OCI-LY1 (cell line): ENCODE data around the gene MAD1L1.

ENCODE experiments used
- EZH2 ChIP-seq: fragments of 200-600 bp; sonication (generic), shearing (Covaris generic); IDR thresholded peaks from 2 replicates; pipeline ENCODE4 v1.8.0; 2017; ENCODE audit warnings: borderline replicate concordance, mixed run types, mild to moderate bottlenecking, antibody characterized with exemption, low read length, moderate library complexity, mixed read lengths
- TF ChIP-seq, protein P1 (sequence below): fragments of 200-600 bp; sonication (generic), shearing (Covaris generic); IDR thresholded peaks from 2 replicates; pipeline ENCODE4 v1.5.1; 2017; ENCODE audit warnings: mild to moderate bottlenecking, antibody characterized with exemption, low read length, moderate library complexity, mixed read lengths

DNA sequence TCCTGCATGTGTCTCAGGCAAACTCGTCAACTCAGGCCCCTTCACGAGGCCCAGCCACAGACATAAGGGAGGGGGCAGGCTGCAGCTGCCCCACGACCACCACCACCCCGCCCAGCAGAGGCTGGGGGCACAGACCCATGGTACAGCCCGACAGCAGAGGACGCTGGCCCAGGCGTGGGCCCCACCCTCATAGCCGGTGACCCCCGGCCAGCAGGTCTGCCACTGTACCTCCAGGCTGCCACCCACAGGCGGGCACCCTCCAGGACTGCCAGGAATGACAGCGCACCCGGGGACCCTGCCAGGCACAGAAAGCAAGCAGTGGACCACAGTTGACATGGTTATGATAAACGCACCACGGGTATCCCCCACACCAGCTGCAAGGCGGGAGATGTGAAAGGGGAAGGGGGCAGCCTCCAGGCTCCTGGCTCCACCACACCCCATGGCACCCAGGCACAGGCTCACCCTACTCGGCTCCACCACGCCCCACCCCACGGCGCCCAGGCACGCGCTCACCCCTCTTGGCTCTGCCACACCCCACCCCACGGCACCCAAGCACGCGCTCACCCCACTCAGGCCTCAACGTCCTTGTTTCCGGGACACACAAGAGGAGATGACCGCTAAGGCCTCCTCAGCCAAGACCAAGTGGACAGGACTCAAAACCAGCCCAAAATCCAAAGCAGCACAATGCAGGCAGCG, 135.9 kb downstream of the MAD1L1 start:
- no peak for TF ChIP-seq EZH2
- TF ChIP-seq, protein P1, sequence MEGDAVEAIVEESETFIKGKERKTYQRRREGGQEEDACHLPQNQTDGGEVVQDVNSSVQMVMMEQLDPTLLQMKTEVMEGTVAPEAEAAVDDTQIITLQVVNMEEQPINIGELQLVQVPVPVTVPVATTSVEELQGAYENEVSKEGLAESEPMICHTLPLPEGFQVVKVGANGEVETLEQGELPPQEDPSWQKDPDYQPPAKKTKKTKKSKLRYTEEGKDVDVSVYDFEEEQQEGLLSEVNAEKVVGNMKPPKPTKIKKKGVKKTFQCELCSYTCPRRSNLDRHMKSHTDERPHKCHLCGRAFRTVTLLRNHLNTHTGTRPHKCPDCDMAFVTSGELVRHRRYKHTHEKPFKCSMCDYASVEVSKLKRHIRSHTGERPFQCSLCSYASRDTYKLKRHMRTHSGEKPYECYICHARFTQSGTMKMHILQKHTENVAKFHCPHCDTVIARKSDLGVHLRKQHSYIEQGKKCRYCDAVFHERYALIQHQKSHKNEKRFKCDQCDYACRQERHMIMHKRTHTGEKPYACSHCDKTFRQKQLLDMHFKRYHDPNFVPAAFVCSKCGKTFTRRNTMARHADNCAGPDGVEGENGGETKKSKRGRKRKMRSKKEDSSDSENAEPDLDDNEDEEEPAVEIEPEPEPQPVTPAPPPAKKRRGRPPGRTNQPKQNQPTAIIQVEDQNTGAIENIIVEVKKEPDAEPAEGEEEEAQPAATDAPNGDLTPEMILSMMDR, result peak; percentile 11; the same call in 1 of the 2 replicates
